Medulla oblongata (tissue), 1 donor: ENCODE results near the gene SPEF2.

Experiments
- DNase-seq: peaks from one replicate; pipeline ENCODE4 v3.0.0-alpha.2; 2015; ENCODE audit errors: extremely low spot score

The SPEF2 gene

GRCh38 chr5:35736280-35736679, 118.6 kb downstream of the SPEF2 start:
- no peak for DNase-seq

DNA sequence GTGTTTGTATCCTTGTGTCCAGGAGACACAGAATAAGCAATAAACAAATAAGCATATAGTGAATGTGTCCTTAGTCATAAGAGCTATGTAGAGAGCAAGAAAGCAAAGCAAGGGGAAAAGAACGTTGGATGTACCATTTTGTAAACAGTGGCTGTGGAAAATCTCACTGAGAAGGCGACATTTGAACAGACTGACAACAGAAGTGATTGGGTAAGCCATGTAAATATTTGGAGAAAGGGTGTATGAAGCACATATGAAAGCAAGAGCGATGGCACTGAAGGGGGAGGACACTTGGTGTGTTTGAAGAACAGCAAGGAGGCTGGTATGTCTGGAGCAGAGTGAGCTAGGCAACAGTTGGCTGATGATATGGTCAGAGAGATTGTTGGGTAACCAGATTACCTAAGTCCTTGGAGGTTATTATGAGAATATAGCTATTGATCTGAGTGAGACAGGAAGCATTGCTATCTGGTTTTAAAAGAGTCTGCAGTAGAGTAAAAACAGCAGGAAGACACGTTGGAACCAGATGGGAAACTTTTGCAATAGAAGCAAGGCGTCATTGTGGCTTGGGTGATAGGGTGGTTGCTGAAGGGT, 123.6 kb downstream of the SPEF2 start:
- DNase-seq: no peak

- DNase-seq: no peak
Observed at GRCh38 chr5:35741971-35742370, 124.3 kb downstream of the SPEF2 start.

GRCh38 chr5:35743644-35744043, 126.0 kb downstream of the SPEF2 start:
- DNase-seq: no peak

GRCh38 chr5:35745193-35745592, 127.5 kb downstream of the SPEF2 start:
- no peak for DNase-seq

- no peak for DNase-seq
Observed at GRCh38 chr5:35745660-35746059, 128.0 kb downstream of the SPEF2 start.

DNA sequence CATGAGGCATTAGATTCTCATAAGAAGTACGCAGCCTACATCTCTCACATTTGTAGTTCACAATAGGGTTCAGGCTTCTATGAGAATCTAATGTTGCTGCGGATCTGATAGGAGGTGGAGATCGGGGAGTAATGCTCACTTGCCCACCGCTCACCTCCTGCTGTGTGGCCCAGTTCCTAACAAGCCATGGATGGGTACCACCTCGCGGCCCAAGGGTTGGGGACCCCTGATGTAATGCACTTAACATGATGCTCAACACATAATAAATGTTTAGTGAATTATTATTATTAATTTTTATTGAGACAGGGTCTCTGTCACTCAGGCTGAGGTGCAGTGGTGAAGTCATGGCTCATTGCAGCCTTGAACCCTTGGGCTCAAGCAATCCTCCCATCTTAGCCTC, 134.3 kb downstream of the SPEF2 start:
- no peak for DNase-seq

- DNase-seq: no peak
Observed at GRCh38 chr5:35753500-35753899, 135.8 kb downstream of the SPEF2 start.

- DNase-seq: no peak
Observed at GRCh38 chr5:35754481-35754880, 136.8 kb downstream of the SPEF2 start.

DNA sequence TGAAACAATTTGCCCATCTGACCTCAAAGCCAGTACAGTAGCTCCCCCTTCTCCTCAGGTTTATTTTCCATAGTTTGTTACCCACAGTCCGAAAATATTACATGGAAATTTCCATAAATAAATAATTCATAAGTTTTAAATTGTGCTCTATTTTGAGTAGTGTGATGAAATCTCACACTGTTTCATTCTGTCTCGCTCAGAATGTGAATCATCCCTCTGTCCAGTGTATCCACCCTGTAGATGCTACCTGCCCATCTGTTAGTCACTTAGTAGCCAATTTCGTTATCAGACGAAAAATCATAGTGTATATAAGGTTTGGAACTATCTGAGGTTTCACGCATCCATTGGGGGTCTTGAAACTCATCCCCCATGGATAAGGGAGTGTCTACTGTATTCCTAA, 138.3 kb downstream of the SPEF2 start:
- no peak for DNase-seq

GRCh38 chr5:35758151-35758724, 140.6 kb downstream of the SPEF2 start:
- no peak for DNase-seq

GRCh38 chr5:35761541-35761940, 143.9 kb downstream of the SPEF2 start:
- DNase-seq: no peak

DNA sequence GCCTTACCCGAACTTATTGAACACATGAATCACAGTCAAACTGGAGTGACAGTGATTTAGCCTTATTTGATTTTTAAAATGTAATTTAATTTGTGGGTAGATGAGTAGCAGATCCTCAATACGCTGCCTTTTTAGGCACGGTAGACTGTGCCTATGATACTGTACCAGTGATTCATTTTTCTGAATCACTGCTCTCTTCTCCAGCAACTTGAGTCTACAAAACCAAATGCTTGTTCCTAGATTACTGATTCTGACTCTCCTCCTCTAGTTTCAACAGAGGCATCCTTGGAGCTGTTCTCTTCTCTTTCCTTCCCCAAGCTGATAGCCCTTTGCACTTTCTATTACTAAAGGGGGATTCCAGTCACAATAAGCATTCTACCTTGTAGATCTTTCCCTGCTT, 144.7 kb downstream of the SPEF2 start:
- DNase-seq: no peak

- no peak for DNase-seq
Observed at GRCh38 chr5:35765921-35766320, 148.3 kb downstream of the SPEF2 start.

- no peak for DNase-seq
Observed at GRCh38 chr5:35771300-35771699, 153.6 kb downstream of the SPEF2 start.

DNA sequence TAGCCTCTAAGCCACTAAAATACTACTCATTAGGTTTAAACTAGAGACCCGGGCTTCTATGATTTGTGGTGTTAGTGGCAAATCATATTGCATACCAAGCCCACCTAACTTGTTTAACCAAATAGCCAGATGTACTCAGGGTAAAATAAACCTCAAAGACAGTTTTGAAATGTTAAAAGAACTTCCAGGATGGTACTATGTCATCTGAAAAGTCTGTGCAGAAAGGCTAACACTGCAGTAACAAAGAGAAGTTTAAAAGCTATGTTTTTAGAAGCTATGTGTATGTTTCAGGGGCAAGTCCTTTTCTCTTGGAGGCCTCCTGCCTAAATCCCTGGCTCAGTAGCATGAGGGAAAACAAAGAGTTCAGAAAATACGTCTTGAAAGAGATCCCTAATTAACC, 154.2 kb downstream of the SPEF2 start:
- DNase-seq: no peak

GRCh38 chr5:35773967-35774366, 156.3 kb downstream of the SPEF2 start:
- DNase-seq: no peak

GRCh38 chr5:35776757-35777156, 159.1 kb downstream of the SPEF2 start:
- DNase-seq: no peak

- DNase-seq: peak; percentile 84
Observed at GRCh38 chr5:35777358-35778087, 159.9 kb downstream of the SPEF2 start.

DNA sequence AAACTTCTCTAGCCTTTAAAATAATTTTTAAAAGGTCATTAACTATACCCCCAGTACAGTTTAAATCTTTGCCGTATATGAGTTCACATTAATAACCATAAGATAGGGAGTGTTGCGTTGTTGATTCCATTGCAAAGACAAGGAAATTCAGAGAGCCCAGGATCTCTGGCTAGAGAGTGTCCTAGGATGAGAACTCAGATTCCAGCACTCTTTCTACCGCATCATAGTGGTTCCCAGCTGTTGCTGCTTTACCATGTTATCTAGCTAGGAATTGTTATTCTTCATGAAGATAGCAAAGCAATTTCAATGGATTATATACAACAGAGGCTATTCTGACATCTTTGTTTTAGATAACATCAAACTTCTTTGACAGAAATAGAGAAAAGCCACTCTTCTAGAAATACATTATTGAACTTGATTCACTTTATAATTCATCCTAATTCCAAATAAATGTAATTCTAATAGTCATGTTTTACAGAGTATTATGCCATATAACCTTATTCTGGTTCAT, 160.7 kb downstream of the SPEF2 start:
- DNase-seq: no peak

DNA sequence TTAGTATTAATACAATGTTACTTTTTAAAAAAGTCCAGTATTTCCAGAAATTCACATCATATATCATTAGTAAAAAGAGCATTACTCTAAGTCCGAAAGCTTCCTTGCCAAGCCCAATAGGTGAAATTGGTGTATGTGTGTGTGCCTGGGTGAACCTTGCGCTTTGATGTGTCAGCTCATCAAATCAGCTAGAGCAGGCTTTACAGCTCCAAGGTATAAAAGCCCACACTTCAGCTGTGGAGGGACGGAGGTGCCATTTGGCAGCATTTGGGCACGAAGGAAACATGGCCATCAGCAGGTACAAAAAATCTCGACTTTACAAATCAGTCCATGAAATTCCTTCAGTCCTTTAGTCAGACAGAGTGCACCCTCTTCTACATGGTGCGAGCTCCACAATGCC, 162.6 kb downstream of the SPEF2 start:
- no peak for DNase-seq

DNA sequence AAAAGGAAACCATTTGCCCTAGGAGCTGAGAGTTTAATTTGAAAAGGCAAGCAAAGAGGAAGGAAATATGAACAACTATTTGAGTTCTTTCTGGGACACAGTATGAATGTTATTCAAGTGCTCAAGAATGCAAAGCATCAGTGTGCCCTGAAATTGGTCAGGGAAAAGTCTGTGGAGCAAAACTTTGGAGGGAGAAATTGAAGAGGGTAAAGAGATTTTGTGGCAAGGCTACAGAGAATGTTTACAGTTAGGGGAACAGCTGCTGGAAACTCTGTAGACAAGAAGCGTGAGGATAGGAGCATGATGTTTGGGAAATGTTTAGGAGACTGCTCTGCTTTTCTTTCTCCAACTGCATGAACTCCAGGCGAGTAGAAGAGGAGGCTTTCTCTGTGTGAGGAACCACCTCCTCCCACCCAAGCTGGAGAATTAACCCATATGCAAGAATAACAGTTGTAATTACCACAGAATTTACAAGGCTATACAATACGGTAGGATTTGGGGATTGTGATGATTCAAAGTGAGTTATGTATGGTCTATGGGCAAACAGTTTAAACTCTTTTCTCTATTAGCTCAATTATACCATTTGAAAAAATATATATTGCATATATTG, 163.6 kb downstream of the SPEF2 start:
- no peak for DNase-seq

GRCh38 chr5:35783551-35783950, 165.9 kb downstream of the SPEF2 start:
- DNase-seq: no peak
